Measurements from ENCODE around the gene CALD1. TPM values are rescaled to one million over a fixed set of nuclear protein-coding genes. Genes with fewer than 3 reads are reported as not detected.
A peak's percentile ranks its signal among the peaks of the same experiment; 100 is the strongest.

The CALD1 gene
- total and polyA plus RNA-seq, 2 experiments from 2014 or later, result 22.6 to 135 TPM

DNA sequence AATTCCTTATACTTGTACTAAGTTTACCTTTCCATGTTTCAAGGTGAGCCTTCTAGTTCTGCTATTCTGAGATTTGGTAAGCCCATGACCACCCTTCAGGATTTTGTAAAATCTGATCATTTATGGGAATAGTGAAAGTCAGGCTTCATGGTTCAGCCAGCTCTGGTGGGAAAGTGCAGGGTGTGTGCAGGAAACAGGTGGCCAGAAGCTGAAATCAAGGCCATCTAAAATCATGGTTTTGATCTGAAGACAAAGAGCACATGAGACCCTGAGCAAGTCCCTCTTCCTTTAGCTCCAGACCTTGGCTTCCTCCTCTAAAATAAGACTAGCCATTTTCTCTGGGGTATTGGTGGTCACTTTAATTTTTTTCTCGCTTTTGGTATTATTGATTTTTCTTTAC lies 91.3 kb downstream of the CALD1 start:
- Histone ChIP-seq H3K36me3 (peaks cover 2% of the 10 kb centered on the region), H3K4me3 (no peak overlapping the region), H3K4me1 (ENCODE audit: low read depth) (peaks cover 10% of the 10 kb centered on the region), H3K27me3 (no peaks in the 10 kb centered on the region), H3K27ac (no peak overlapping the region), H3K9me3 (ENCODE audit: low read depth) (no peaks in the 10 kb centered on the region)
- TF ChIP-seq CTCF (IDR thresholded peaks at IDR 0.05; ENCODE audit: low read depth, low read length), result no peak
- DNase-seq (ENCODE audit: low read depth in 1 of 2, low spot score in 1 of 2), result no peak

DNA sequence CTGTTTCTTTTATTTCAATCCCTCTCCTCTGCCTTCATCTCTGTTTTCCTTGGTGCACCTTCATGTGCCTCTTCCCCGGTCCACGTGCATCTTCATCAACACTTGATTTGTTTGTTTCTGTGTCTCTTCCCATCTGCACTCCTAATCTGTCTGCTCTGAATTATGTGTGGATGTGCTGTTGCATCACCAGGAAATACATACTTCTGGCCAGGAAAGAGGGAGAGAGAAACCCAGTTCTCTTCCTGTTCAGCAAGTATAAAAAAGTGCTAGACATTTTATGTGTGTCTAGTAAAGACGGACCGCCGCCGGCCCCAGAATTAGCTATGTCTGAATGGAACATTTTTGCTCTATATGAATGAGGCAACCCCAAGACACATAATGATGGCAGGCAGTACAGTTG lies 93.8 kb downstream of the CALD1 start:
- H3K4me1 ChIP-seq (ENCODE audit: low read depth), result no peaks in the 10 kb centered on the region
- no peaks in the 10 kb centered on the region for H3K27me3 ChIP-seq
- no peak overlapping the region for H3K4me3 ChIP-seq
- peaks cover 2% of the 10 kb centered on the region for H3K36me3 ChIP-seq
- no peaks in the 10 kb centered on the region for H3K9me3 ChIP-seq (ENCODE audit: low read depth)
- TF ChIP-seq CTCF (IDR thresholded peaks at IDR 0.05; ENCODE audit: low read depth, low read length), result no peak
- no peak overlapping the region for H3K27ac ChIP-seq
- DNase-seq (ENCODE audit: low read depth in 1 of 2, low spot score in 1 of 2), result peak in 1 of 2 donors; percentile 78

DNA sequence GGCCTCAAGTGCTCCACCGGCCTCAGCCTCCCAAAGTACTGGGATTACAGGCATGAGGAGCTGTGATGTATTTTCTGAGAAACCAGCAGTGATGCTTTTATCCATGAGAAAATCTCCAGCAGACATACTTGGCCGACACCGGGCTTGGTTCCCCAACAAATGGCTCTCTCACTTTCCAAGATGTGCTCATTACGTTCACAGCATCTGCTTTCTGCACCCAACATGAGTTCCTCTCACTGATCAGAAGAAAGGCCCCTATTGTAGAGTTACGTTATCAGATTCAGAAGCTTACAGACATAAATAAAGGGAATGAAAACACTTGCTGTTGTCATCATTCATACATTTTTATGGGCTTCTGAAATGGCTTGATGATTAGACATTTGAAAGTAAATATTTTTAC lies 95.0 kb downstream of the CALD1 start:
- no peak for DNase-seq (ENCODE audit: low read depth in 1 of 2, low spot score in 1 of 2)
- H3K4me1 ChIP-seq (ENCODE audit: low read depth), result peaks cover under 1% of the 10 kb centered on the region
- H3K27me3 ChIP-seq, result no peaks in the 10 kb centered on the region
- TF ChIP-seq CTCF (IDR thresholded peaks at IDR 0.05; ENCODE audit: low read depth, low read length), result no peak
- H3K27ac ChIP-seq, result no peak overlapping the region
- no peaks in the 10 kb centered on the region for H3K9me3 ChIP-seq (ENCODE audit: low read depth)
- no peak overlapping the region for H3K4me3 ChIP-seq
- H3K36me3 ChIP-seq, result no peaks in the 10 kb centered on the region

GRCh38 chr7:134875867-134876266 lies 96.4 kb downstream of the CALD1 start:
- no peak overlapping the region for H3K27ac ChIP-seq
- H3K4me3 ChIP-seq, result no peak overlapping the region
- H3K27me3 ChIP-seq, result no peaks in the 10 kb centered on the region
- no peaks in the 10 kb centered on the region for H3K36me3 ChIP-seq
- H3K4me1 ChIP-seq (ENCODE audit: low read depth), result peaks cover 12% of the 10 kb centered on the region
- no peak for TF ChIP-seq CTCF (IDR thresholded peaks at IDR 0.05; ENCODE audit: low read depth, low read length)
- no peaks in the 10 kb centered on the region for H3K9me3 ChIP-seq (ENCODE audit: low read depth)
- peak in 1 of 2 donors; percentile 77 for DNase-seq (ENCODE audit: low read depth in 1 of 2, low spot score in 1 of 2)

DNA sequence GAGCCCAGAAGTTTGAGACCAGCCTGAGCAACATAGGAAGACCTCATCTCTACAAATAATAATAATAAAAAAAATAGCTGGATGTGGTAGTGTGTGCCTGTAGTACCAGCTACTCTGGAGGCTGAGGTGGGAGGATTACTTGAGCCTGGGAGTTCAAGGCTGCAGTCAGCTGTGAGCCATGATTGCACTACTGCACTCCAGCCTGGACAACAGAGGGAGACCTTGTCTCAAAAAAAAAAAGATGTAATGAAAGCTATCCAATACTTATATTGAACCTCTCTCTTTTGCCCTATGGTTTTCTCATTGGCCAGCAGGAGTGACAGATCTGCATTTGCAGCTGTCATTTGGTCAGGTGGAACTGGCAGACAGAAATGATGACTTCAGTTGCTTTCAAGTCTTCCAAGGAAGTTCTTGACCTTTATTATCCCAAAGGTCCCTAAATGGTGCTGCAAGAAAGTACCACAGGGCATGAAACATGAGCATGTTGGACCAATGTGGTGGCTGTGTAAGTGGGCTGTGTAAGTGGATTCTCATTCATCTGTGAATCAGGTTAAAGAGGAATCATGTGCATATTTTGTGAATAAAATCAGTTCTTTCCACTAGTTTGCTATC lies 99.4 kb downstream of the CALD1 start:
- no peaks in the 10 kb centered on the region for H3K36me3 ChIP-seq
- H3K27ac ChIP-seq, result no peak overlapping the region
- DNase-seq (ENCODE audit: low read depth in 1 of 2, low spot score in 1 of 2), result no peak
- H3K4me3 ChIP-seq, result no peak overlapping the region
- H3K4me1 ChIP-seq (ENCODE audit: low read depth), result peaks cover 27% of the 10 kb centered on the region
- H3K9me3 ChIP-seq (ENCODE audit: low read depth), result no peaks in the 10 kb centered on the region
- no peak for TF ChIP-seq CTCF (IDR thresholded peaks at IDR 0.05; ENCODE audit: low read depth, low read length)
- H3K27me3 ChIP-seq, result no peaks in the 10 kb centered on the region

Data from cardiac muscle cell (in vitro differentiated cells and primary cell).